GM18505 (cell line): ENCODE data around the gene SAMD4A.

Experiments used
- ATAC-seq: cut with Tn5 transposase; IDR thresholded peaks from one replicate; pipeline ENCODE4 v1.9.1; 2021; ENCODE audit not compliant: unreplicated experiment
- POLR2A ChIP-seq: IDR thresholded peaks from 4 replicates; pipeline ENCODE4 v1.6.1; 2011; ENCODE audit warnings: borderline replicate concordance; ENCODE audit not compliant: insufficient read depth, insufficient read length; ENCODE audit errors: extremely low read depth

Gene SAMD4A

GRCh38 chr14:54652605-54653052 lies 85.7 kb downstream of the SAMD4A start:
- TF ChIP-seq POLR2A = no peak
- ATAC-seq = no peak

- TF ChIP-seq POLR2A = no peak
- ATAC-seq = no peak
These were observed 87.0 kb downstream of the SAMD4A start for GRCh38 chr14:54653712-54654469.

DNA sequence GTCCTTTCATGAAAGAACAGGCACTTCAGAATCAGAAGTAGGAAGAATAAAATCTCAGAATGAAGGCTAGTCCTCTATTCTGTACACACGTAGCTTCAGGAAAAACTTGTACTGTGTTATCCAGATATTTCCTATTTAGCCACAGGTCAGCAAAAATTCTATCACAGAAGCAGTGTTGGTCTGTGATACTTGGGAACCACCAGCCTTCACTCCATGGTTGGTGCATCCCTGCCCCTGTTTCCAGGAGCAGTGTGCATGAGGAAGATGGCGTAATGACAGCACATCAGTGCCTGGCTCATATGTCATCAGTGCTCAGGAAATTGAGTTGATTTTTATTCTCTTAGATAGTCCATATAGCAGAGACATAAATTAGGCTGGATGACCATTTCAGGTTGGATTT lies 87.7 kb downstream of the SAMD4A start:
- TF ChIP-seq POLR2A = no peak
- ATAC-seq = no peak

DNA sequence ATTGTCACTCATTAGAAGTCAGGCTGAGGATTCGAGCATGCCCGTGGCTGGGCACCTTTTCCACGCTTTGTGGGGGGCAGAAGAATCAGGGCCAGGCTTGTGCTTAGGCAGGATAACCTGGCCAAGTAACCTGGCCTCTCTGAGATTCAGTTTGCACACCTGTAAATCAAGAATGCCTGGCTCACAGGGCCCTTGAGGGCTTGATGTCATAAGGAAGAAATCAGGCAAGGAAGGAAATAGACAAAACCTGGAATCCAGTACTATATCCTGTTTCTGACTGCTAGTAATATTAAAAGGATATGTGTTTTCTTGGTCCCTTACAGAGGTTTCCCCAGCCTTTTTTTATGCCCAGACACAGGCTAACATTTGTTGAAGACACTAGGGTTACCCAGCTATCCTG lies 91.9 kb downstream of the SAMD4A start:
- TF ChIP-seq POLR2A = no peak
- ATAC-seq = no peak

DNA sequence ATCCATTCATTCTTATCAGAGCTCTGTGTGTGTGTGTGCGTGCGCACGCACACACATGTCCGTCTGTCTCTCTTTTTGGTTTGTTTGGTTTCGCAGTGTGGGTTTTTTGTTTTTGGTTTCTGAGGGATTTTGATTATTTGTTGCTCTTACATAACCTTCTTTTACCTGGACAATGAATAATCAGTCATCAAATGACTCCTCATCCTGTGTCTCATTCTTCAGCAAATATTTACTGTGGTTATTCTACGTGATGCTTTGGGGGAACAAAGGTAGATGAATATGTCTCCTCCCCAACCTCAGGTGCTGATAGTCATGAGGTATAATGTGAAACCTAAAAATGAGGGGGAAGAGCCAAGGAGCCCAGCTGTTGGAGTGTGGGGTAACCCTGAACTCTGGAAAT lies 92.4 kb downstream of the SAMD4A start:
- no peak for TF ChIP-seq POLR2A
- ATAC-seq = no peak

GRCh38 chr14:54660604-54661111 lies 93.7 kb downstream of the SAMD4A start:
- TF ChIP-seq POLR2A = no peak
- no peak for ATAC-seq

DNA sequence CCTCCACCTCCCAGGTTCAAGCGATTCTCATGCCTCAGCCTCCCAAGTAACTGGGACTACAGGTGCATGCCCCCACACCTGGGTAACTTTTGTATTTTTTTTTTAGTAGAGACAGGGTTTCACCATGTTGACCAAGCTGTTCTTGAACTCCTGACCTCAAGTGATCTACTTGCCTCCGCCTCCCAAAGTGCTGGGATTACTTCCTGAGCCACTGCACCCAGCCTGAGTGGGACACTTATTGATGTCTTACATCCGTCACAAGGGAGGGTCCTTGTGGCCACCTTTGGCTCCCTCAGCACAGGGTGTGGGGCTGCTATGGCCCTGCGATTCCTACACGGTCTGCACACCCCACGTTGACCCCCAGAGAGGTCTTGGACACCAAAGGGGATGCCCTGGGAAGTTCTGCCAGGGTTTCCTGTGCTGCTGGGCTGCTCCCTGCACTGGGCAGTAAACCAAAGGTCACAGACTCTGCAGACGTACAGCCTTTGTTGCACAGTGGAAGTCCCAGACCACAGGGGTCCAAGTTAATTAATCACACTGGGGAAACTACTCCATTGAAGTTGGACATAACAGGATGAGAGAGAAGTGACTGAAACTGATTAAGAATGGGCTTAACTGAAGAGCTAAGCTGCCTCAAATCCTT lies 95.7 kb downstream of the SAMD4A start:
- ATAC-seq = no peak
- TF ChIP-seq POLR2A = no peak

DNA sequence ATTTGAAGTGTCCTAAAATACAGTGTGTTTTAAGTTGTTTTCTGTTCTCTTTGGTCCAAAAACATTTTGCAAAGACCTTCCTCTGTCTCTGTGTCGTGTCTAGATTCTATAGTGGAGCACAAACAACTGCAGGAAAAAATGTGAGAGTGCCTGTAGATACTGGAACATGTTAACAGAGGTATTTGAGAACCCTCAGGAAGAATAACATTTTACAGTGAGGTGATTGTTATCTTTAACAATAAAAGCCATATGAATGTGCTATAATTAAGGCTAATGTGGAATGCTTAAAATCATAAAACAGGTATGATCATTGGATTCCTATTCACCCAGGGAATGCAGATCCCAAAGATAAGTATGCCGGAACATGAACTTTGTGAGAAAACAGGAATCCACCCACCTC lies 98.0 kb downstream of the SAMD4A start:
- TF ChIP-seq POLR2A = no peak
- ATAC-seq = no peak

GRCh38 chr14:54665946-54666345 lies 99.0 kb downstream of the SAMD4A start:
- ATAC-seq = no peak
- no peak for TF ChIP-seq POLR2A

GRCh38 chr14:54667026-54667744 lies 100.3 kb downstream of the SAMD4A start:
- no peak for ATAC-seq
- no peak for TF ChIP-seq POLR2A

DNA sequence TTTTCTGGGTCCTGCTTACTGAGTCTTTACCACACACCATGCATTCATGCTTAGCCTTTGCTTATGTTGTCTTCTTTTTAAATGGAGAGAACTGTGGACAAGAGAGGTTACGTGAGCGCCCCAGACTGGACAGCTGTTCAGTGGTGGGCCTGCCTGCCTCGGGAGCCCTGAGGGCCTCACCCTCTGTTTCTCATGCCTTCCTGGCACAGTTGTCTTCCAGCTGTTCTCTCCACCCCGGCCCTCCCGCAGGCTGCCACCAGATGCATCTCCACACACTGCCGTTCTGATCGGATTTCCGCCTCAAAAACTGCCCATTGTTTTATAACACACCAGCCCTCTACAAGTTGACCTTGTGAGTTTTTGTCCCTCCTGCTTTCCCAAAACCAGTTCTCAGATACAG lies 100.8 kb downstream of the SAMD4A start:
- TF ChIP-seq POLR2A = no peak
- no peak for ATAC-seq

DNA sequence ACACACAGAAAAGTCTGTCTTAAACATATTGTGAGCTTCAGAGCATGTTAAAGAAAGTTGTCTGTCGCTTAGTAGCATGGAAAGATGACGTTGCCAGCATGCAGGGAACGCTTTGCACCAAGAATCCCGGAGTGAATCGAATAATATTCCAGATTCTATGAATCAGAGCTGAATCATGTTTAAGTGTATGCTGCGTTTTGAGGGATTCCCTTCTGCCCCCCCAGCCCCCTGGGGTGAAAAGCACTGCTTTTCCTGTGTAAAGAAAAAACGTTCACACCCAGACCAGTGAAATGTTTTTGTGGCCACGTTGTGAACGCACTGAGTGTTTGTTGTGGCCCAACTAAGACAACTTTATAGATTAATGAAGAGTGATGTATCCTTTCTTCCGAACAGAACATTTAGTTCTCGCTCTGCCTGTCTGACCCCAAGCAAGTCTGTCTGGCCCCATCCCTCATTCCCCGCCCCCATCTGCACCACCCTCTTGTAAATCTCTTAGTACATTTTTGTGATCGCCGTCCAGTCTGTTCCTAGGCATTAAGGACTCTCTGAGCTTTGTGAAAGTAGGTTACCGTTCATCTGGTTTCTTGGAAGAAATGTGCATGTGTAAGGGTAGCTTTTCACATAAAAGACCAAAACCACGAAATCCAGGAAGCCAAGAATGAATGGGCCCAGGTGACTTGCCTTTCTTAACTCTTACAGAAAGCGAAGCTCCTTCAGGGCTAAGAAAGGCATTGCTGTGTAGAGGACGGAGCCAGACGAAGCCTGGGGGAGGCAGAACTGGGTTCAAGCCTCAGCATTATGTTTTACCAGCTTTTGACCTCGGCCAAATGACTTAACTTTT lies 103.0 kb downstream of the SAMD4A start:
- TF ChIP-seq POLR2A = no peak
- ATAC-seq = no peak

GRCh38 chr14:54671537-54671936 lies 104.6 kb downstream of the SAMD4A start:
- no peak for ATAC-seq
- no peak for TF ChIP-seq POLR2A
